H1 (cell line): ENCODE measurements around the gene NOTUM. TPM values are rescaled to one million over a fixed set of nuclear protein-coding genes. Genes with fewer than 3 reads are reported as not detected.

ENCODE experiments used
- CTCF ChIA-PET: fragments of 300-600 bp; sonication (Branson Sonifier 250); formaldehyde crosslinking; loops from one replicate; lab custom pipeline; 2021; ENCODE audit not compliant: partially characterized antibody; lab: Charles Lee
- POLR2A ChIA-PET: fragments of 300-600 bp; sonication (Branson Sonifier 250); formaldehyde crosslinking; loops from one replicate; lab custom pipeline; 2021; ENCODE audit warnings: inconsistent platforms; ENCODE audit not compliant: partially characterized antibody; lab: Charles Lee
- DNase-seq, 2 experiments: peaks; one replicate each; pipeline versions ENCODE4 v3.0.0 to v3.0.0-alpha.2; 2010 to 2022; ENCODE audit warnings: low spot score in 2 of 2, low read depth in 1 of 2, mixed read lengths in 1 of 2
- FAIRE-seq: peaks from 2 replicates; lab custom pipeline; 2011; peaks lifted over from hg19 to GRCh38; lab: Jason Lieb, UNC
- H2AFZ ChIP-seq: 2 replicates; pipeline ENCODE4 v1.8.1; 2012; ENCODE audit warnings: low read length, inconsistent platforms
- H2AK5ac ChIP-seq: 2 replicates; pipeline ENCODE4 v1.6.1; 2013; ENCODE audit warnings: low read depth, low read length
- H2BK120ac ChIP-seq: replicated peaks from 2 replicates; pipeline ENCODE3; 2013; ENCODE audit warnings: low read depth, low read length, inconsistent platforms
- H2BK12ac ChIP-seq: 2 replicates; pipeline ENCODE4 v1.6.1; 2013; ENCODE audit warnings: low read depth, low read length
- H2BK15ac ChIP-seq: 2 replicates; pipeline ENCODE4 v1.6.1; 2013; ENCODE audit warnings: low read length
- H2BK20ac ChIP-seq: 2 replicates; pipeline ENCODE4 v1.6.1; 2013; ENCODE audit warnings: low read length
- H2BK5ac ChIP-seq: 2 replicates; pipeline ENCODE4 v1.6.1; 2013; ENCODE audit warnings: low read depth, low read length
- H3K14ac ChIP-seq: 2 replicates; pipeline ENCODE4 v1.6.1; 2013; ENCODE audit warnings: inconsistent platforms; ENCODE audit not compliant: insufficient read length
- H3K18ac ChIP-seq: 2 replicates; pipeline ENCODE4 v1.6.1; 2013; ENCODE audit warnings: low read length; ENCODE audit errors: extremely low read depth
- H3K23ac ChIP-seq: 2 replicates; pipeline ENCODE4 v1.6.1; 2013; ENCODE audit warnings: inconsistent platforms; ENCODE audit not compliant: insufficient read length
- H3K23me2 ChIP-seq: 2 replicates; pipeline ENCODE4 v1.6.1; 2013; ENCODE audit warnings: low read depth, low read length
- H3K27ac ChIP-seq: 2 replicates; pipeline ENCODE4 v1.6.1; 2011; ENCODE audit warnings: low read depth, low read length, inconsistent platforms
- H3K27me3 ChIP-seq, 4 experiments: replicated peaks in 1 of 4; 1 replicate in 1 of 4; 2 replicates in 3 of 4; pipeline versions ENCODE4 v1.6.1 to v1.8.1; 2011 to 2013; ENCODE audit warnings: low read length in 3 of 4, mild to moderate bottlenecking in 3 of 4, inconsistent platforms in 2 of 4, mixed read lengths in 2 of 4, moderate library complexity in 1 of 4; ENCODE audit not compliant: control insufficient read depth in 3 of 4, insufficient read depth in 3 of 4; ENCODE audit errors: extremely low read depth in 1 of 4
- H3K36me3 ChIP-seq, 4 experiments: 2 replicates each; pipeline versions ENCODE4 v1.6.1 to v1.8.1; 2011 to 2013; ENCODE audit warnings: mild to moderate bottlenecking in 4 of 4, low read length in 3 of 4, moderate library complexity in 2 of 4, control low read depth in 1 of 4, inconsistent platforms in 1 of 4; ENCODE audit not compliant: insufficient read depth in 4 of 4, control insufficient read depth in 2 of 4
- H3K4ac ChIP-seq: replicated peaks from 2 replicates; pipeline ENCODE3; 2013; ENCODE audit warnings: low read length, low read depth, mixed read lengths, inconsistent platforms; ENCODE audit not compliant: insufficient read length
- H3K4me1 ChIP-seq, 4 experiments: replicated peaks in 1 of 4; 1 replicate in 1 of 4; 2 replicates in 3 of 4; pipeline versions ENCODE4 v1.6.1 to v1.8.1; 2011 to 2013; ENCODE audit warnings: low read length in 3 of 4, inconsistent platforms in 2 of 4, mixed read lengths in 1 of 4; ENCODE audit not compliant: insufficient read depth in 4 of 4, control insufficient read depth in 3 of 4
- H3K4me2 ChIP-seq, 2 experiments: 2 replicates each; pipeline versions ENCODE4 v1.6.1 to v1.8.1; 2011 to 2013; ENCODE audit warnings: low read depth in 2 of 2, low read length in 2 of 2, control low read depth in 1 of 2, inconsistent platforms in 1 of 2, mild to moderate bottlenecking in 1 of 2; ENCODE audit not compliant: insufficient read depth in 1 of 2
- H3K4me3 ChIP-seq, 4 experiments: fragments of 200-600, 300-600 bp in 1 of 4; sonication (generic), shearing (Covaris generic), sonication (Bioruptor Twin) in 1 of 4; 2 replicates each; pipeline versions ENCODE4 v1.5.1 to v1.8.1; 2011 to 2016; ENCODE audit warnings: low read length in 4 of 4, low read depth in 3 of 4, control low read depth in 2 of 4, inconsistent platforms in 2 of 4, mild to moderate bottlenecking in 2 of 4, mixed read lengths in 1 of 4, moderate library complexity in 1 of 4; ENCODE audit not compliant: insufficient read depth in 2 of 4; ENCODE audit errors: extremely low read depth in 1 of 4
- H3K56ac ChIP-seq: replicated peaks from 2 replicates; pipeline ENCODE3; 2013; ENCODE audit warnings: low read depth, mild to moderate bottlenecking, mixed read lengths, low read length, inconsistent platforms; ENCODE audit not compliant: insufficient read length
- H3K79me1 ChIP-seq: 2 replicates; pipeline ENCODE4 v1.6.1; 2013; ENCODE audit warnings: low read depth, low read length, control low read depth
- H3K79me2 ChIP-seq, 2 experiments: 2 replicates each; pipeline versions ENCODE4 v1.6.1 to v1.8.1; 2012 to 2013; ENCODE audit warnings: low read length in 2 of 2, mild to moderate bottlenecking in 2 of 2, inconsistent platforms in 1 of 2; ENCODE audit not compliant: insufficient read depth in 2 of 2, control insufficient read depth in 1 of 2
- H3K9ac ChIP-seq, 4 experiments: replicated peaks in 1 of 4; 1 replicate in 1 of 4; 2 replicates in 3 of 4; pipeline versions ENCODE4 v1.6.1 to v1.8.1; 2011 to 2013; ENCODE audit warnings: low read depth in 3 of 4, low read length in 3 of 4, control low read depth in 2 of 4, mild to moderate bottlenecking in 2 of 4, moderate library complexity in 2 of 4, inconsistent platforms in 1 of 4; ENCODE audit errors: extremely low read depth in 1 of 4
- H3K9me3 ChIP-seq, 2 experiments: 2 replicates each; pipeline versions ENCODE4 v1.6.1 to v1.8.1; 2012 to 2013; ENCODE audit warnings: mild to moderate bottlenecking in 2 of 2, moderate library complexity in 2 of 2, control low read depth in 1 of 2, inconsistent platforms in 1 of 2, low read depth in 1 of 2, low read length in 1 of 2, mixed read lengths in 1 of 2; ENCODE audit not compliant: insufficient read depth in 2 of 2
- H4K20me1 ChIP-seq, 2 experiments: replicated peaks in 1 of 2; 2 replicates each; pipeline versions ENCODE3 to v1.8.1; 2011 to 2013; ENCODE audit warnings: inconsistent platforms in 2 of 2, low read length in 2 of 2, mild to moderate bottlenecking in 1 of 2; ENCODE audit not compliant: insufficient read depth in 2 of 2, control insufficient read depth in 1 of 2
- H4K5ac ChIP-seq: 2 replicates; pipeline ENCODE4 v1.6.1; 2013; ENCODE audit warnings: low read length, low read depth, mixed read lengths, inconsistent platforms; ENCODE audit not compliant: insufficient read length
- H4K8ac ChIP-seq: 2 replicates; pipeline ENCODE4 v1.8.0; 2013; ENCODE audit warnings: mild to moderate bottlenecking, moderate library complexity, low read length, inconsistent platforms; ENCODE audit not compliant: insufficient read depth; ENCODE audit errors: extremely low read depth
- H4K91ac ChIP-seq: replicated peaks from 2 replicates; pipeline ENCODE3; 2013; ENCODE audit warnings: low read length, mixed read lengths, inconsistent platforms; ENCODE audit not compliant: insufficient read length
- CREB1 ChIP-seq: IDR thresholded peaks from 2 replicates; pipeline ENCODE4 v1.6.1; 2012; ENCODE audit warnings: inconsistent platforms
- E2F6 ChIP-seq: IDR thresholded peaks from 2 replicates; pipeline ENCODE4 v1.6.1; 2012; ENCODE audit warnings: inconsistent platforms
- EGR1 ChIP-seq: IDR thresholded peaks from 2 replicates; pipeline ENCODE4 v1.6.1; 2011; ENCODE audit warnings: low read depth, low read length, borderline replicate concordance
- POU5F1 ChIP-seq: IDR thresholded peaks from 2 replicates; pipeline ENCODE4 v1.6.1; 2011; ENCODE audit warnings: low read depth, mild to moderate bottlenecking, low read length, moderate library complexity
- RNF2 ChIP-seq: fragments of 200-900, 300-1000 bp; sonication (generic); IDR thresholded peaks from 2 replicates; pipeline ENCODE4 v1.7.1; 2016; ENCODE audit warnings: borderline replicate concordance, low read depth, mild to moderate bottlenecking, antibody characterized with exemption, low read length; ENCODE audit not compliant: poor library complexity, severe bottlenecking; ENCODE audit errors: missing control alignments
- TBP ChIP-seq: IDR thresholded peaks from 2 replicates; pipeline ENCODE4 v1.6.1; 2011; ENCODE audit warnings: low read depth, low read length, improper control_type of control experiment
- TCF12 ChIP-seq: IDR thresholded peaks from 2 replicates; pipeline ENCODE4 v1.6.1; 2011; ENCODE audit warnings: low read depth, mild to moderate bottlenecking, low read length
- WGBS, 2 experiments: shearing (Covaris generic) in 1 of 2; methylation state at CpG; one replicate each; pipeline versions ENCODE4 v1.1.6 to v1.1.7; 2013 to 2015; ENCODE audit warnings: low lambda C conversion rate in 2 of 2, mixed read lengths in 2 of 2, inconsistent platforms in 1 of 2, low coverage in 1 of 2, missing lambda C conversion rate in 1 of 2; ENCODE audit not compliant: insufficient replicate concordance in 2 of 2, insufficient coverage in 1 of 2, insufficient read length in 1 of 2; ENCODE audit errors: extremely low coverage in 1 of 2, missing lambda C conversion rate in 1 of 2; 5-methylcytosine and 5-hydroxymethylcytosine counted together
- polyA plus RNA-seq, 7 experiments: library from polyadenylated mRNA; depleted of rRNA in 3 of 7; stranded (reverse) in 5 of 7; unstranded in 2 of 7; fragments of >200 nt in 5 of 7; fragments of 200-250 nt in 2 of 7; gene quantifications; 1 replicate in 5 of 7; 2 replicates in 1 of 7; 4 replicates in 1 of 7; pipeline versions ENCODE4 v1.2.1 to v1.2.3, GENCODE V29; 2011 to 2013; ENCODE audit warnings: missing spikeins in 2 of 7, mixed read lengths in 2 of 7
- total RNA-seq: library from RNA; stranded (reverse); fragmentation: NEBNext Ultra II Directional; extraction: Animal tissue kit (Norgen Biotek cat#: 25700); gene quantifications from 2 replicates; pipeline ENCODE4 v1.2.1, GENCODE V29; 2021

The NOTUM gene
- total and polyA plus RNA-seq, 2 of the 8 experiments (the other 6 are each of a cell fraction or from before 2014, with no cell fraction given) = 0.45 to 0.76 TPM

GRCh38 chr17:81921537-81921862 lies 39.5 kb downstream of the NOTUM start:
- Histone ChIP-seq H3K23ac (no peak overlapping the region), H3K23me2 (peaks cover 10% of the 10 kb centered on the region), H3K27me3 (no peaks in the 10 kb centered on the region), H4K91ac (no peak overlapping the region), H2BK20ac (no peak overlapping the region), H3K9me3 (no peaks in the 10 kb centered on the region), H2AK5ac (no peak overlapping the region), H3K27ac (no peak overlapping the region), H3K9ac (no peak overlapping the region), H4K8ac (no peak overlapping the region), H3K79me2 (peaks cover 12 to 83% of the 10 kb centered on the region in 2 experiments; a peak in 3 of 4 replicates), H2BK12ac (no peak overlapping the region), H3K79me1 (peaks cover 45% of the 10 kb centered on the region), H3K36me3 (peaks cover 3 to 26% (median 6%) of the 10 kb centered on the region in 4 experiments; a peak in 6 of 8 replicates), H2BK120ac (no peak overlapping the region), H4K20me1 (peaks cover 18 to 29% of the 10 kb centered on the region in 2 experiments), H3K4me1 (peaks cover 0 to 42% (median 31%) of the 10 kb centered on the region in 4 experiments; a peak in 6 of 7 replicates), H3K56ac (no peak overlapping the region), H3K4me2 (no peak overlapping the region), H3K4me3 (no peak overlapping the region), H2BK5ac (no peak overlapping the region; the same call in 1 of the 2 replicates), H3K4ac (no peak overlapping the region), H2AFZ (no peak overlapping the region), H2BK15ac (no peak overlapping the region), H3K14ac (no peak overlapping the region), H4K5ac (no peak overlapping the region), H3K18ac (no peak overlapping the region)
- WGBS, 2 experiments = 97% methylated on average over 3 of the region's 3 CpGs; no CpG with 5 or more reads in 1 of the 2 experiments
- ChIA-PET POLR2A (interaction anchor here (1.1 to 14.6 kb wide), 6 partner anchors 8 to 100 kb away, joined by 3 to 150 read pairs (median 5); partner anchors contain the start of genes PCYT2, PYCR1 and SIRT7), CTCF (interaction anchor here (0.8 to 2.6 kb wide), 6 partner anchors 15 to 99 kb away, joined by 3 to 5 read pairs (median 3); no protein-coding TSS in a partner anchor)
- TF ChIP-seq CREB1 = no peak
- TF ChIP-seq RNF2 = no peak
- TF ChIP-seq POU5F1 = no peak
- TF ChIP-seq E2F6 = no peak
- no peak for TF ChIP-seq EGR1
- no peak for TF ChIP-seq TBP
- no peak for TF ChIP-seq TCF12
- FAIRE-seq (no peak), DNase-seq (no peak)
